Nephron progenitor cell (in vitro differentiated cells): ENCODE results near the gene VTN.

Experiments
- DNase-seq: peaks from one replicate; pipeline ENCODE4 v3.0.0; 2021
- H3K27ac Mint-ChIP-seq: 2 replicates; pipeline ENCODE4 v1.8.0; 2021; ENCODE audit warnings: mild to moderate bottlenecking, moderate library complexity, mixed read lengths
- H3K27me3 Mint-ChIP-seq: 2 replicates; pipeline ENCODE4 v1.8.0; 2021; ENCODE audit warnings: mild to moderate bottlenecking, low read depth, mixed read lengths; ENCODE audit not compliant: poor library complexity
- H3K36me3 Mint-ChIP-seq: 2 replicates; pipeline ENCODE4 v1.8.0; 2021; ENCODE audit warnings: low read depth, mixed read lengths
- H3K4me1 Mint-ChIP-seq: 2 replicates; pipeline ENCODE4 v1.8.0; 2021; ENCODE audit warnings: mixed read lengths
- H3K4me3 Mint-ChIP-seq: 2 replicates; pipeline ENCODE4 v1.8.0; 2021; ENCODE audit warnings: mild to moderate bottlenecking, moderate library complexity, mixed read lengths
- H3K9me3 Mint-ChIP-seq: 2 replicates; pipeline ENCODE4 v1.8.0; 2021; ENCODE audit warnings: mild to moderate bottlenecking, moderate library complexity, mixed read lengths
- TF ChIP-seq, protein P1 (sequence below): fragments of 200-600 bp; sonication (generic); IDR thresholded peaks from 2 replicates; pipeline ENCODE4 v1.5.0; 2021; ENCODE audit warnings: antibody characterized with exemption

The VTN gene

DNA sequence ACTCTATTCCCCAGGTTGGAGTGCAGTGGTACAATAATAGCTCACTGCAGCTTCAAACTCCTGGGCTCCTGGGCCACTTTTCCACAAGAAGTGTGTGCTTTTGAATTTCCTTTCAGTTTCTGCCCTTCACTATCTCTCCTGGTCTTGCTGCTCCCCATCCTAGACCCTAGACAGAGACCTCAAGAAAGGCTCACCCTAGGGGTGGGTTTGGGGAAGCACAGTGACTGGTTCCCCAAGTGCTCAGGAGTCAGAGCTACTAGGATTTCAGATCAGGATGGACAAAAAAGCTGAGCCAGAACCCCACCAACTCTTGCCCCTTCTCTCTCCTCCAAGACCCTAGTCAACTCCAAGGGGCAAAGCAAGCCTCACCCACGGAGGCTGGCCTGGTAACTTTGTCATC is 3.5 kb downstream of the VTN start:
- Mint-ChIP-seq H3K4me3 (no peak overlapping the region), H3K9me3 (no peaks in the 10 kb centered on the region), H3K27me3 (peaks cover 12% of the 10 kb centered on the region), H3K4me1 (peaks cover 22% of the 10 kb centered on the region), H3K27ac (no peak overlapping the region), H3K36me3 (peaks cover 6% of the 10 kb centered on the region)
- no peak for DNase-seq
- TF ChIP-seq, protein P1, sequence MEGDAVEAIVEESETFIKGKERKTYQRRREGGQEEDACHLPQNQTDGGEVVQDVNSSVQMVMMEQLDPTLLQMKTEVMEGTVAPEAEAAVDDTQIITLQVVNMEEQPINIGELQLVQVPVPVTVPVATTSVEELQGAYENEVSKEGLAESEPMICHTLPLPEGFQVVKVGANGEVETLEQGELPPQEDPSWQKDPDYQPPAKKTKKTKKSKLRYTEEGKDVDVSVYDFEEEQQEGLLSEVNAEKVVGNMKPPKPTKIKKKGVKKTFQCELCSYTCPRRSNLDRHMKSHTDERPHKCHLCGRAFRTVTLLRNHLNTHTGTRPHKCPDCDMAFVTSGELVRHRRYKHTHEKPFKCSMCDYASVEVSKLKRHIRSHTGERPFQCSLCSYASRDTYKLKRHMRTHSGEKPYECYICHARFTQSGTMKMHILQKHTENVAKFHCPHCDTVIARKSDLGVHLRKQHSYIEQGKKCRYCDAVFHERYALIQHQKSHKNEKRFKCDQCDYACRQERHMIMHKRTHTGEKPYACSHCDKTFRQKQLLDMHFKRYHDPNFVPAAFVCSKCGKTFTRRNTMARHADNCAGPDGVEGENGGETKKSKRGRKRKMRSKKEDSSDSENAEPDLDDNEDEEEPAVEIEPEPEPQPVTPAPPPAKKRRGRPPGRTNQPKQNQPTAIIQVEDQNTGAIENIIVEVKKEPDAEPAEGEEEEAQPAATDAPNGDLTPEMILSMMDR = no peak

DNA sequence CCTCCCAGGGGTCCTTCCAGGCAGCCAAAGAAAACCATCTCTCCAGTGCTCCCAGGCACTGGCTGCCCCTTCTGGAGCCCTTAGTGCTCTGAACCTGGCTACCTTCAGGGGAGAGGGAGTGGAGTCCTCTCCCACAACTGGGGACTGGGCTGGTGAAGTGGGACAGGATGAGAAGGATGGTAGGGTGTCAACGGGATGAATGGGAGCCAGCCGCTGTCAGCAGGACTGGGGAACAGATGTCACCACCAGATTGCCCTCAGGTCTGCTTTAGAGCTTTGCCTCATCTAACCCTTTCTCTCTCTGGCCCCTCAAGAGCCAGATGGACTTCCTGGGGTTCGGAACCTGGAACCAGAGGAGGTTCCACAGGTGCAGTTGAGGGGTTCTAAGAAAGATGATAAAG is 4.6 kb downstream of the VTN start:
- Mint-ChIP-seq H3K4me1 (peaks cover 14% of the 10 kb centered on the region), H3K27me3 (peaks cover 4% of the 10 kb centered on the region), H3K36me3 (peaks cover 17% of the 10 kb centered on the region), H3K4me3 (no peak overlapping the region), H3K9me3 (no peaks in the 10 kb centered on the region), H3K27ac (no peak overlapping the region)
- no peak for DNase-seq
- TF ChIP-seq, protein P1 = no peak

- Mint-ChIP-seq H3K27ac (no peak within 1 kb of the TSS), H3K27me3 (no peaks in the 10 kb centered on the region)
These were observed 5.3 kb downstream of the VTN start, which contains the start of gene SEBOX for GRCh38 chr17:28364665-28365363. Gene SEBOX, minus strand, starts transcription at chr17:28365199. Its CDS starts 48 bp downstream, at chr17:28365151.

GRCh38 chr17:28363776-28364650 is 6.1 kb downstream of the VTN start:
- no peaks in the 10 kb centered on the region for H3K27me3 Mint-ChIP-seq
- H3K36me3 Mint-ChIP-seq = peaks cover 21% of the 10 kb centered on the region
- TF ChIP-seq, protein P1 = no peak
- no peak overlapping the region for H3K4me3 Mint-ChIP-seq
- no peaks in the 10 kb centered on the region for H3K4me1 Mint-ChIP-seq
- DNase-seq = no peak
- no peaks in the 10 kb centered on the region for H3K9me3 Mint-ChIP-seq
- H3K27ac Mint-ChIP-seq = no peak overlapping the region

More at GRCh38 chr17:28364665-28365363, 5.3 kb downstream of the VTN start, which contains the start of gene SEBOX:
- TF ChIP-seq, protein P1 = no peak
- Mint-ChIP-seq H3K4me3 (no peak within 1 kb of the TSS), H3K9me3 (no peaks in the 10 kb centered on the region), H3K36me3 (peaks cover 21% of the 10 kb centered on the region), H3K4me1 (peaks cover 7% of the 10 kb centered on the region)
- no peak for DNase-seq

DNA sequence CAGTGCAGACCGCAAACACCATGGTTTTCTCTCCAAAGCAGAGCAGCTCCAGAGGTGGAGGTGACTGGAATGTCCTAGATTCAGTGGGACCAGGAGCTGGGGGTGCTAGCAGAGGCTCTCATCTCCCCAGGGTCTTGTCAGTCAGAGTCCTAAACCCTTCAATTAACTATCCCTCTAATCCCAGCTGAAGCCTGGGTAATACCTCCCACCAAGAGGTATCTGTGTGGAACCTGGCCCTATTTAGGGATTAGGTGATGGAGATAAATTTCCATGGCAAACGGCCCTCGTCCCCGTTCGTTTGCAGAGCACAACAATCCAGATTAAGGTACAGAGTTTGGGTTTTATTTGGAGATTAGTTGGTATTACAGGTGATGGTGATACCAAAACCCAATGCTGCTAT is 6.9 kb downstream of the VTN start:
- Mint-ChIP-seq H3K4me3 (no peak overlapping the region), H3K27me3 (no peaks in the 10 kb centered on the region), H3K27ac (no peak overlapping the region), H3K4me1 (peaks cover 5% of the 10 kb centered on the region), H3K36me3 (peaks cover 21% of the 10 kb centered on the region), H3K9me3 (no peaks in the 10 kb centered on the region)
- TF ChIP-seq, protein P1 = no peak
- no peak for DNase-seq
